PC-3 (cell line): Measurements from ENCODE around the gene NRCAM.

Experiments used
- EZH2 ChIP-seq: fragments of 300-600 bp; sonication (generic); IDR thresholded peaks from one replicate; pipeline ENCODE4 v1.6.1; 2017; ENCODE audit warnings: antibody characterized with exemption, mild to moderate bottlenecking, low read length; ENCODE audit not compliant: unreplicated experiment
- EZH2phosphoT487 ChIP-seq: fragments of 300-600 bp; sonication (generic); IDR thresholded peaks from 2 replicates; pipeline ENCODE4 v1.6.1; 2018; ENCODE audit warnings: mild to moderate bottlenecking, antibody characterized with exemption, low read length, borderline replicate concordance
- TF ChIP-seq, protein P1 (sequence below): fragments of 300-600 bp; sonication (generic); conservative IDR thresholded peaks from 2 replicates; pipeline ENCODE4 v1.5.1; 2017; ENCODE audit warnings: antibody characterized with exemption, low read depth, mild to moderate bottlenecking, low read length

- TF ChIP-seq, protein P1, sequence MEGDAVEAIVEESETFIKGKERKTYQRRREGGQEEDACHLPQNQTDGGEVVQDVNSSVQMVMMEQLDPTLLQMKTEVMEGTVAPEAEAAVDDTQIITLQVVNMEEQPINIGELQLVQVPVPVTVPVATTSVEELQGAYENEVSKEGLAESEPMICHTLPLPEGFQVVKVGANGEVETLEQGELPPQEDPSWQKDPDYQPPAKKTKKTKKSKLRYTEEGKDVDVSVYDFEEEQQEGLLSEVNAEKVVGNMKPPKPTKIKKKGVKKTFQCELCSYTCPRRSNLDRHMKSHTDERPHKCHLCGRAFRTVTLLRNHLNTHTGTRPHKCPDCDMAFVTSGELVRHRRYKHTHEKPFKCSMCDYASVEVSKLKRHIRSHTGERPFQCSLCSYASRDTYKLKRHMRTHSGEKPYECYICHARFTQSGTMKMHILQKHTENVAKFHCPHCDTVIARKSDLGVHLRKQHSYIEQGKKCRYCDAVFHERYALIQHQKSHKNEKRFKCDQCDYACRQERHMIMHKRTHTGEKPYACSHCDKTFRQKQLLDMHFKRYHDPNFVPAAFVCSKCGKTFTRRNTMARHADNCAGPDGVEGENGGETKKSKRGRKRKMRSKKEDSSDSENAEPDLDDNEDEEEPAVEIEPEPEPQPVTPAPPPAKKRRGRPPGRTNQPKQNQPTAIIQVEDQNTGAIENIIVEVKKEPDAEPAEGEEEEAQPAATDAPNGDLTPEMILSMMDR = no peak
- TF ChIP-seq EZH2 (no peak), EZH2phosphoT487 (no peak)
These were observed 149.0 kb downstream of the NRCAM start for GRCh38 chr7:108307194-108307593.
